Measurements from ENCODE around the gene KCND2.

The KCND2 gene

DNA sequence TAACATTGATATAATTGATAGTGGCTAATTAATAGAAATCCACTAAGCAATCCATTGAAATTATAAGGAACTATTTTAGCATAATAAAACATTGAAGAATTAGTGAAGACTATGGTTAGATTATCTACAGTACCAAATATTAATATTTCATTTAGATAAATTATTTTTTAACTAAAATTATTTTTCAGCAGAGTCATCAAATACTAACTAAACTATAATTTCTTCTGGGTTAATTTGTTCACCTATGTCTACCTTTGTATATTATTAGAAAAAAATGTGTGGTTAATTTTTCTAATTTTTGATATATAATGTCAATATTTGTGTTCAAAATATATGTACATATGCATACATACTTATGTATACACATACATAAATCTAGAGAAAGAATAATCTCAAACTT is 140.2 kb downstream of the KCND2 start:
- Histone ChIP-seq H3K4me1 (ENCODE audit: control insufficient read depth, low read depth, low read length) (no peaks in the 10 kb centered on the region), H3K27me3 (ENCODE audit: control insufficient read depth, insufficient read depth, low read length) (no peaks in the 10 kb centered on the region), H3K9me3 (ENCODE audit: control insufficient read depth, low read depth, low read length) (no peaks in the 10 kb centered on the region), H3K27ac (ENCODE audit: low read length) (no peak overlapping the region), H3K36me3 (ENCODE audit: control insufficient read depth, low read depth, low read length) (no peaks in the 10 kb centered on the region), H3K4me3 (ENCODE audit: low read length) (no peak overlapping the region), H3K9ac (ENCODE audit: low read length) (no peak overlapping the region)

GRCh38 chr7:120417244-120417979 is 144.4 kb downstream of the KCND2 start:
- no peaks in the 10 kb centered on the region for H3K36me3 ChIP-seq (ENCODE audit: control insufficient read depth, low read depth, low read length)
- no peaks in the 10 kb centered on the region for H3K9me3 ChIP-seq (ENCODE audit: control insufficient read depth, low read depth, low read length)
- no peaks in the 10 kb centered on the region for H3K4me1 ChIP-seq (ENCODE audit: control insufficient read depth, low read depth, low read length)
- no peak overlapping the region for H3K9ac ChIP-seq (ENCODE audit: low read length)
- no peak overlapping the region for H3K4me3 ChIP-seq (ENCODE audit: low read length)
- H3K27ac ChIP-seq (ENCODE audit: low read length), result no peak overlapping the region
- no peaks in the 10 kb centered on the region for H3K27me3 ChIP-seq (ENCODE audit: control insufficient read depth, insufficient read depth, low read length)

GRCh38 chr7:120421151-120421651 is 148.2 kb downstream of the KCND2 start:
- Histone ChIP-seq H3K4me3 (ENCODE audit: low read length) (no peak overlapping the region), H3K4me1 (ENCODE audit: control insufficient read depth, low read depth, low read length) (no peaks in the 10 kb centered on the region), H3K9ac (ENCODE audit: low read length) (no peak overlapping the region), H3K27ac (ENCODE audit: low read length) (no peak overlapping the region), H3K27me3 (ENCODE audit: control insufficient read depth, insufficient read depth, low read length) (no peaks in the 10 kb centered on the region), H3K9me3 (ENCODE audit: control insufficient read depth, low read depth, low read length) (no peaks in the 10 kb centered on the region), H3K36me3 (ENCODE audit: control insufficient read depth, low read depth, low read length) (no peaks in the 10 kb centered on the region)

DNA sequence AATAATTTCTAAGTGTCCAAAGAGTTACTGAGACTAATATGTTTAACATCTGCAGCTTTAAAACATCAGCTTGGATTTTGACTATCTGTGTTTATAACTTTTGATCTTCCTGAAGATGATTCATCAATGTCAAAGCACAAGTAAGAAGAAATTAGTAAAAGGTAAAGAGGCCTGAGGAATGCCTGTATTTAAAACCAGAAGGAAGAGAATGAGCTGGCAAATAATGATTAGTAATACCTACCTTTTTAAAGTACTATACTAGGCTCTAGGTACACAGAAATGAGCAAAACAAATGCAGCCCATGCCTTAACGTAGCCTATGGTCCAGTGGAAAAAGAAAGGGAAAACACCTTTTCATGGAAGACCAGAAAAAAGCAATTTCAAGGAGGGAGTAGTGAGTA is 158.0 kb downstream of the KCND2 start:
- Histone ChIP-seq H3K4me3 (ENCODE audit: low read length) (no peak overlapping the region), H3K27ac (ENCODE audit: low read length) (no peak overlapping the region), H3K36me3 (ENCODE audit: control insufficient read depth, low read depth, low read length) (no peaks in the 10 kb centered on the region), H3K9me3 (ENCODE audit: control insufficient read depth, low read depth, low read length) (no peaks in the 10 kb centered on the region), H3K27me3 (ENCODE audit: control insufficient read depth, insufficient read depth, low read length) (no peaks in the 10 kb centered on the region), H3K4me1 (ENCODE audit: control insufficient read depth, low read depth, low read length) (no peaks in the 10 kb centered on the region), H3K9ac (ENCODE audit: low read length) (no peak overlapping the region)

DNA sequence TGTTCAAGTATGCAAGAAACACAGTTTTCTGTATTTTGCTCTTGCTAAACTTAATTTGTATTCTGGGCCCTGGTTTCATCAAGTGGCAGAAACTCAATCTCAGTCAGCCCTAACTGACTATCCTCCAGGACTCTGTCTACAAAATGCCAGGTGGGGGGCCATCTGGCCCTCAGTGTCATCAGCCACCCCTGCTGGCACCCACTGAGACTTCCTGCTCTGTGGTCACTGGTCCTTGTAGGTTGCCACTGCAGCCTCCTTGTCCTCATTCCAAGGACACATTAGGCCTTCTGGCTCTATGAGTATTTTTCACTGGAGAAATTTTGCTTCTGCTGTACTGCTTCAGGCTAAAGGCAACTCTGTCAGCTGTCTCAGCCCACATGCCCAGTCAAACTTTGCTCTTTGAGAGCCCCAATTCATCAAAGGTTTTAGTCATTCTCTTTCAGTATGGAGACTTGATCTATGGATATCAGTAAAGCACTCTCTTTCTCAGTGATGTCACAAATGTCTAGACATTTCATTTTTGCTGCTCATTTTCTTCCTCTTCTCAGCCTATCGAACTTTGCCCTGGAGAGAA is 163.6 kb downstream of the KCND2 start:
- Histone ChIP-seq H3K27me3 (ENCODE audit: control insufficient read depth, insufficient read depth, low read length) (no peaks in the 10 kb centered on the region), H3K9me3 (ENCODE audit: control insufficient read depth, low read depth, low read length) (no peaks in the 10 kb centered on the region), H3K4me1 (ENCODE audit: control insufficient read depth, low read depth, low read length) (no peaks in the 10 kb centered on the region)

GRCh38 chr7:120441850-120442249 is 168.9 kb downstream of the KCND2 start:
- Histone ChIP-seq H3K27me3 (ENCODE audit: control insufficient read depth, insufficient read depth, low read length) (no peaks in the 10 kb centered on the region), H3K4me1 (ENCODE audit: control insufficient read depth, low read depth, low read length) (no peaks in the 10 kb centered on the region), H3K27ac (ENCODE audit: low read length) (no peak overlapping the region), H3K9me3 (ENCODE audit: control insufficient read depth, low read depth, low read length) (no peaks in the 10 kb centered on the region), H3K9ac (ENCODE audit: low read length) (no peak overlapping the region), H3K4me3 (ENCODE audit: low read length) (no peak overlapping the region), H3K36me3 (ENCODE audit: control insufficient read depth, low read depth, low read length) (no peaks in the 10 kb centered on the region)

More for the DNA sequence above, 163.6 kb downstream of the KCND2 start:
- Histone ChIP-seq H3K36me3 (ENCODE audit: control insufficient read depth, low read depth, low read length) (no peaks in the 10 kb centered on the region), H3K9ac (ENCODE audit: low read length) (no peak overlapping the region), H3K4me3 (ENCODE audit: low read length) (no peak overlapping the region), H3K27ac (ENCODE audit: low read length) (no peak overlapping the region)

- Histone ChIP-seq H3K9ac (ENCODE audit: low read length) (no peak overlapping the region), H3K36me3 (ENCODE audit: control insufficient read depth, low read depth, low read length) (no peaks in the 10 kb centered on the region), H3K9me3 (ENCODE audit: control insufficient read depth, low read depth, low read length) (no peaks in the 10 kb centered on the region), H3K4me1 (ENCODE audit: control insufficient read depth, low read depth, low read length) (no peaks in the 10 kb centered on the region), H3K27me3 (ENCODE audit: control insufficient read depth, insufficient read depth, low read length) (no peaks in the 10 kb centered on the region), H3K27ac (ENCODE audit: low read length) (no peak overlapping the region), H3K4me3 (ENCODE audit: low read length) (no peak overlapping the region)
These were observed 169.9 kb downstream of the KCND2 start for GRCh38 chr7:120442838-120443237.

GRCh38 chr7:120444650-120445049 is 171.7 kb downstream of the KCND2 start:
- Histone ChIP-seq H3K27ac (ENCODE audit: low read length) (no peak overlapping the region), H3K9me3 (ENCODE audit: control insufficient read depth, low read depth, low read length) (no peaks in the 10 kb centered on the region), H3K4me3 (ENCODE audit: low read length) (no peak overlapping the region), H3K36me3 (ENCODE audit: control insufficient read depth, low read depth, low read length) (no peaks in the 10 kb centered on the region), H3K27me3 (ENCODE audit: control insufficient read depth, insufficient read depth, low read length) (no peaks in the 10 kb centered on the region), H3K4me1 (ENCODE audit: control insufficient read depth, low read depth, low read length) (no peaks in the 10 kb centered on the region), H3K9ac (ENCODE audit: low read length) (no peak overlapping the region)

DNA sequence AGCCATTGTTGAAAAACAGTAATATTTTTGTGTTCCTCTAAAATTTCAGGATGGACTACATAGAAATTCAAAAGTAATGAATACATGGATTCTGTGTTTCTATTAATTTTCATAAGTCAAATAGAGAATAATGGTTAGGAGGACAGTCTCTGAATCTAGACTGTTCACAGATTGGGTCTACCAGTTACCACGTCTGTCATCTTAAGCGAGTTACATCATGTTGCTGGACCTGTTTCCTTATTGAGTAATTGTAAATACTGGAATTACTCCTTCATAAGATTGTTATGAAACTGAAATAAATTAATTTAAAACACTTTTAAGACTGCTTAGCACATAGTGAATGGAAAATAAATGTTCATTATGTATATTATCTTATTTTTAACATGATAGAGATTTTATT is 172.3 kb downstream of the KCND2 start:
- Histone ChIP-seq H3K36me3 (ENCODE audit: control insufficient read depth, low read depth, low read length) (no peaks in the 10 kb centered on the region), H3K27me3 (ENCODE audit: control insufficient read depth, insufficient read depth, low read length) (no peaks in the 10 kb centered on the region)

GRCh38 chr7:120452665-120453064 is 179.7 kb downstream of the KCND2 start:
- Histone ChIP-seq H3K4me1 (ENCODE audit: control insufficient read depth, low read depth, low read length) (no peaks in the 10 kb centered on the region), H3K9me3 (ENCODE audit: control insufficient read depth, low read depth, low read length) (peaks cover 24% of the 10 kb centered on the region), H3K27ac (ENCODE audit: low read length) (no peak overlapping the region), H3K4me3 (ENCODE audit: low read length) (no peak overlapping the region), H3K9ac (ENCODE audit: low read length) (no peak overlapping the region), H3K27me3 (ENCODE audit: control insufficient read depth, insufficient read depth, low read length) (no peaks in the 10 kb centered on the region), H3K36me3 (ENCODE audit: control insufficient read depth, low read depth, low read length) (peaks cover 4% of the 10 kb centered on the region)

More for the DNA sequence above, 172.3 kb downstream of the KCND2 start:
- Histone ChIP-seq H3K9ac (ENCODE audit: low read length) (no peak overlapping the region), H3K4me1 (ENCODE audit: control insufficient read depth, low read depth, low read length) (no peaks in the 10 kb centered on the region), H3K27ac (ENCODE audit: low read length) (no peak overlapping the region), H3K4me3 (ENCODE audit: low read length) (no peak overlapping the region), H3K9me3 (ENCODE audit: control insufficient read depth, low read depth, low read length) (no peaks in the 10 kb centered on the region)

DNA sequence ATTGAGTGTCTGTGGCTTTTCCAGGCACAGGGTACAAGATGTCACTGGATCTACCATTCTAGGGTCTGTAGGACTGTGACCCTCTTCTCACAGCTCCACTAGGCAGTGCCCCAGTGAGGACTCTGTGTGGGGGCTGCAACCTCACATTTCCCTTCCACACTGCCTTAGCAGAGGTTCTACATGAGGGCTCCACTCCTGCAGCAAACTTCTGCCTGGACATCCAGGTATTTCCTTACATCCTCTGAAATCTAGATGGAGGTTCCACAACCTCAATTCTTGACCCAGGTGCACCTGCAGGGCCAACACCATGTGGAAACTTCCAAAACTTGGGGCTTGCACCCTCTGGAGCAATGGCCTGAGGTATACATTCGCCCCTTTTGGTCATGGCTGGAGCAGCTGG is 183.7 kb downstream of the KCND2 start:
- H3K36me3 ChIP-seq (ENCODE audit: control insufficient read depth, low read depth, low read length), result peaks cover 4% of the 10 kb centered on the region
- H3K27me3 ChIP-seq (ENCODE audit: control insufficient read depth, insufficient read depth, low read length), result no peaks in the 10 kb centered on the region
- peaks cover 24% of the 10 kb centered on the region for H3K9me3 ChIP-seq (ENCODE audit: control insufficient read depth, low read depth, low read length)
- H3K4me3 ChIP-seq (ENCODE audit: low read length), result no peak overlapping the region
- H3K9ac ChIP-seq (ENCODE audit: low read length), result no peak overlapping the region
- peaks cover 18% of the 10 kb centered on the region for H3K4me1 ChIP-seq (ENCODE audit: control insufficient read depth, low read depth, low read length)
- no peak overlapping the region for H3K27ac ChIP-seq (ENCODE audit: low read length)

- H3K9ac ChIP-seq (ENCODE audit: low read length), result no peak overlapping the region
- H3K4me1 ChIP-seq (ENCODE audit: control insufficient read depth, low read depth, low read length), result peaks cover 19% of the 10 kb centered on the region
- peaks cover 15% of the 10 kb centered on the region for H3K9me3 ChIP-seq (ENCODE audit: control insufficient read depth, low read depth, low read length)
- H3K27ac ChIP-seq (ENCODE audit: low read length), result no peak overlapping the region
- H3K4me3 ChIP-seq (ENCODE audit: low read length), result no peak overlapping the region
- no peaks in the 10 kb centered on the region for H3K36me3 ChIP-seq (ENCODE audit: control insufficient read depth, low read depth, low read length)
- no peaks in the 10 kb centered on the region for H3K27me3 ChIP-seq (ENCODE audit: control insufficient read depth, insufficient read depth, low read length)
These were observed 188.0 kb downstream of the KCND2 start for GRCh38 chr7:120460949-120461348.
